NCI-H510A (cell line): ENCODE measurements around the gene TMX3.

Experiments
- DNase-seq: peaks from one replicate; lab custom pipeline; 2025; lab: John Stamatoyannopoulos, UW

TMX3 gene

DNA sequence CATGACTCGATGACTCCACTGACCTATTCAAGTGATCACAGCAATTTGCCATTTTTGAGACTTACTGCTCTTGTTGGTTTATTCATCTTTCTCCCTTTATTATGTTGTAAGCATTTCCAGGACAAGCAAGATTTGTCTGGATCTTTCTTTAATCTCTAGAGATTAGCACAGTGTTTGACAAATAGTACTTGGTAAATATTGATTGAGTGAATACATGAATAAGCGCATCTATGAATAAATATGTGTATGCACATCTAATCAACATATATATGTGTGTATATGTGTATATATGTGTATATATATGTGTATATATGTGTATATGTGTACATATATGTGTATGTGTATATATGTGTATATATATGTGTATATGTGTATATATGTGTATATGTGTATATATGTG, 7.3 kb downstream of the TMX3 start:
- no peak for DNase-seq

GRCh38 chr18:68705119-68705518, 9.8 kb downstream of the TMX3 start:
- no peak for DNase-seq

GRCh38 chr18:68703326-68703725, 11.6 kb downstream of the TMX3 start:
- DNase-seq: no peak

DNA sequence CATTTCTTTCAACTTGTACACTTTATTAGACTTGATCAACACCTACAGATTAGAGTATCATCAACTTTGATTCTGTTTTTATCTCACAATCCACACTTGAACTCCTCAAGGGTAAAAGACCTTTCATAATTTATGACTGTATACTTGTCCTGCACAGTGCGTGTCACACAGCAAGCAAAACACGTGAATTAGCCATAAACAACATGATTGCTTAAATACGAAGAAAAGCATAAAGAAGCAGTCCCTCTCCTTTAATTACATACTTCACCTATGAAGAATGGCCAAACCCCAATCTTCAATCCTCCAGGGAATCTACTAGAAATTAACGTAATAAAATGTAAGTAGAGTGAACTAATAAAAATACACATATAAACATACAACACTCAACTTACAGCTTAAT, 13.6 kb downstream of the TMX3 start:
- no peak for DNase-seq

- DNase-seq: no peak
Measured at GRCh38 chr18:68699043-68699442, 15.9 kb downstream of the TMX3 start.

- DNase-seq: no peak
Measured at GRCh38 chr18:68696937-68697336, 18.0 kb downstream of the TMX3 start.

GRCh38 chr18:68694316-68694715, 20.6 kb downstream of the TMX3 start:
- no peak for DNase-seq

DNA sequence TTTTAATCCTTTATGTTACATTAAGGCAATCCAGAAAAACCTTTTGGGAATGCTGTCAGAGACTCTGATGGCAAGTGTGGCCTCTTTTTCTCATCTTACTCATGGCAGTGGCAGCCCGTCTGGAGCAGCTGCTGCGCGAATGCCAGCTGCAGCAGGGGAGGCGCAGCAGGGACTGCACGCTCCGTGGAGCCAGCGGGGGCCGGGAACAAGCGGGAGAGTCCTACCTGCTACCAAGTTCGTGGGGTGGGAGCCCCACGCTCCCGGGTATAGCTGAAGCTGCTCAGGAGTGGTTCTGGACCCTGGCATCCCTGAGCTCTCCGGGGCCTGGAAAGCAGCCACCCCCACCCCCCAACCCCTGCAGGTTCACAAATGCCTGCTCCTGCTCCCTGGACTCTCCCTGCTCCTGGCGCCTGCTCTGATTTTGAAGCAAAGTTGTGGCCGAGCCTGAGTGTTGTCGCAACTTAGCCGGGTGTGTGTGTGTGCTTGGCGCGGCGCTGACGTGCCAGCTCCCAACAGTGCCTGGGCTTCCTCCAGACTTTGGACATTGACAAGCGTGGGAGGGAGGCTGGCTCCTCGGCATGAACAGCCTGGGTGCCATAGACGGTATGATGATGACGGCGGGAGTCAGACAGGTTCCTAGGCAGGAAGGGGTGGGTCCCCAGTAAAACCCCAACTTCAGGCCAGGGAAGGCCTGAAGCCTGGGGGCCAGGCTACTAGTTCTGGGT, 21.7 kb downstream of the TMX3 start:
- DNase-seq: no peak

- DNase-seq: no peak
Measured at GRCh38 chr18:68679528-68679927, 35.4 kb downstream of the TMX3 start.

- DNase-seq: peak; percentile 5
Measured at GRCh38 chr18:68676913-68677312, 38.0 kb downstream of the TMX3 start.

DNA sequence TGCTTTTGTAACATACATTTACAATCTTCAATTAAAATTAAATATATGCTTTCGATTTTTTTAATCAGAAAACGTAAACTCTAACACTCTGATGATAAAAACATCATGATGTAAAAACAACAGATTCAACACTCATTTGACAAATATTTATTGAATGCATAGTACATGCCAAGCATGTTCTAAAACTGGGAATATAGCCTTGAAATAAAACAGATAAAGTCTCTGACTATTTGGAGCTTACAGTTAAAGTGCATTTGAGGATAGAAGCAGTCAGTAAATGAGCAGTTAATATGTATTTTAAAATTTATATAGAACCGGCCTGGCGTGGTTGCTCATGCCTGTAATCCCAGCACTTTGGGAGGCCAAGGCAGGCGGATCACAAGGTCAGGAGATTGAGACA, 47.8 kb downstream of the TMX3 start:
- no peak for DNase-seq

DNA sequence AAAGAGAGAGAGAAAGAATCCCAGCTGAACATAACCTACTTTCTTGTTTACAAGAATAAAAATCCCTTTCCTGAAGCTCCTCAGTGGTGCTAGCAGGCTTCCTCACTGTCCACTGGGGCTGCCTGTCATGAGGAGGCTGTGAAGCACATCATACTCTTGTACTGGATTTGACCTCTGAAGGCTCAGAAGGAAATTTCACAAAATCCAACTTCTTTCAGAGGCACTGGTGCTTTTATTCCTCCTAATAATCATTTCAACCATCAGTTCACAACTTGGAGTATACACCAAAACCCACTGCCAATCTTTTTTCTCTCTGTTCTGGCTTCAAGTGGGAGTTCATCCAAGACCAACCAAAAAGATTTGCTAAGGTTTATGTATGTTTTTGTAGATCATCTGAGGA, 48.5 kb downstream of the TMX3 start:
- DNase-seq: no peak

GRCh38 chr18:68665628-68666027, 49.3 kb downstream of the TMX3 start:
- no peak for DNase-seq

GRCh38 chr18:68662754-68663153, 52.2 kb downstream of the TMX3 start:
- no peak for DNase-seq

GRCh38 chr18:68660354-68661183, 54.3 kb downstream of the TMX3 start:
- peak; percentile 29 for DNase-seq

- no peak for DNase-seq
Measured at GRCh38 chr18:68648191-68648590, 66.7 kb downstream of the TMX3 start.

DNA sequence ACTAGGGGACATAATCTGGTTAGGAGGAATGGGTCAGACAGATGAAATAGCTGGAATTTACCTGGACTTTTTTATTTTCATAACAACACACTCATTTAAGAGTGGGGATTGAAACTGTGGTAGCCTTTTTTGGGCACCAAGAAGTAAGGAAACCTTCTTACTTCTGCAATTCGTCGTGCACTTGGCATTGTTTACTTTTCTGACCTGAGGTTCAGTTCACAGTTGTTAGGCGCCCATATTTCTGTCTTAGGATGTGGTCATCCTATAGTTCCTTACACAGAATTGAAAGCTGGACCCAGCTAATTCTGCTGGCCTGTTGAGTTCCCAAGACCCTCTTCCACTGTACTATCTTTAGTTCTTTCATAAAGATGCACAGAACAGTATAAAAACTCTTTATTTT, 72.9 kb downstream of the TMX3 start:
- DNase-seq: no peak

- no peak for DNase-seq
Measured at GRCh38 chr18:68640861-68641260, 74.0 kb downstream of the TMX3 start.

- no peak for DNase-seq
Measured at GRCh38 chr18:68638613-68639012, 76.3 kb downstream of the TMX3 start.

- DNase-seq: no peak
Measured at GRCh38 chr18:68627812-68628211, 87.1 kb downstream of the TMX3 start.
